Hepatocyte (in vitro differentiated cells): Measurements from ENCODE around the gene SEC14L6. TPM values are rescaled to one million over a fixed set of nuclear protein-coding genes. Genes with fewer than 3 reads are reported as not detected.

ENCODE experiments used
- DNase-seq: peaks from one replicate; pipeline ENCODE4 v3.0.0-alpha.2; 2016; ENCODE audit warnings: low spot score
- H2AFZ ChIP-seq: fragments of 200-600 bp; sonication (generic); 2 replicates; pipeline ENCODE4 v1.6.0; 2016; ENCODE audit warnings: antibody characterized with exemption, mild to moderate bottlenecking
- H3K27ac ChIP-seq: fragments of 200-600 bp; sonication (generic); 2 replicates; pipeline ENCODE4 v1.5.1; 2016; ENCODE audit warnings: mild to moderate bottlenecking
- H3K27me3 ChIP-seq: fragments of 200-600 bp; sonication (generic); 2 replicates; pipeline ENCODE4 v1.6.1; 2016
- H3K36me3 ChIP-seq: fragments of 200-600 bp; sonication (generic); replicated peaks from 2 replicates; pipeline ENCODE4 v1.5.1; 2016; ENCODE audit warnings: low read depth; ENCODE audit not compliant: insufficient read depth
- H3K4me1 ChIP-seq: fragments of 200-600 bp; sonication (generic); 2 replicates; pipeline ENCODE4 v1.5.1; 2016; ENCODE audit warnings: mild to moderate bottlenecking, moderate library complexity; ENCODE audit not compliant: insufficient read depth
- H3K4me2 ChIP-seq: fragments of 200-600 bp; sonication (generic); 2 replicates; pipeline ENCODE4 v1.6.0; 2016
- H3K4me3 ChIP-seq: fragments of 200-600 bp; sonication (generic); 2 replicates; pipeline ENCODE4 v1.5.1; 2016; ENCODE audit warnings: mild to moderate bottlenecking
- H3K79me2 ChIP-seq: fragments of 200-600 bp; sonication (generic); 2 replicates; pipeline ENCODE4 v1.6.0; 2017; ENCODE audit warnings: mild to moderate bottlenecking
- H3K9me2 ChIP-seq: fragments of 200-600 bp; sonication (generic); replicated peaks from 2 replicates; pipeline ENCODE4 v1.6.0; 2017; ENCODE audit warnings: mild to moderate bottlenecking; ENCODE audit not compliant: insufficient read depth
- H3K9me3 ChIP-seq: fragments of 200-600 bp; sonication (generic); 2 replicates; pipeline ENCODE4 v1.5.1; 2016; ENCODE audit warnings: low read depth, mild to moderate bottlenecking
- H4K20me1 ChIP-seq: fragments of 200-600 bp; sonication (generic); 2 replicates; pipeline ENCODE4 v1.6.0; 2016; ENCODE audit warnings: mild to moderate bottlenecking; ENCODE audit not compliant: insufficient read depth, poor library complexity, severe bottlenecking
- CTCF ChIP-seq: fragments of 200-600 bp; sonication (generic); IDR thresholded peaks from 2 replicates; pipeline ENCODE4 v1.5.1; 2016; ENCODE audit warnings: antibody characterized with exemption, mild to moderate bottlenecking; ENCODE audit not compliant: poor library complexity
- EZH2 ChIP-seq: fragments of 200-600 bp; sonication (generic); IDR thresholded peaks from 2 replicates; pipeline ENCODE4 v1.6.1; 2016; ENCODE audit warnings: antibody characterized with exemption, mild to moderate bottlenecking, borderline replicate concordance
- EZH2phosphoT487 ChIP-seq: fragments of 200-600 bp; sonication (generic); IDR thresholded peaks from one replicate; pipeline ENCODE4 v1.6.1; 2018; ENCODE audit warnings: antibody characterized with exemption, mild to moderate bottlenecking, low read depth, moderate library complexity; ENCODE audit not compliant: unreplicated experiment, severe bottlenecking
- WGBS: methylation state at CpG from one replicate; pipeline ENCODE4 v1.1.6; 2016; ENCODE audit warnings: low lambda C conversion rate; ENCODE audit errors: missing lambda C conversion rate; 5-methylcytosine and 5-hydroxymethylcytosine counted together
- polyA plus RNA-seq: library from polyadenylated mRNA; unstranded; fragments of >200 nt; fragmentation: Nextera tagmentation; extraction: Ambion mirVana; gene quantifications from 2 replicates; pipeline ENCODE4 v1.2.1, GENCODE V29; 2016
- total RNA-seq: library from RNA; depleted of rRNA; stranded (reverse); fragments of >200 nt; gene quantifications from 2 replicates; pipeline ENCODE4 v1.2.3, GENCODE V29; 2014

The SEC14L6 gene
- total and polyA plus RNA-seq, 2 experiments from 2014 or later, result 0.07 TPM; not detected in 1

DNA sequence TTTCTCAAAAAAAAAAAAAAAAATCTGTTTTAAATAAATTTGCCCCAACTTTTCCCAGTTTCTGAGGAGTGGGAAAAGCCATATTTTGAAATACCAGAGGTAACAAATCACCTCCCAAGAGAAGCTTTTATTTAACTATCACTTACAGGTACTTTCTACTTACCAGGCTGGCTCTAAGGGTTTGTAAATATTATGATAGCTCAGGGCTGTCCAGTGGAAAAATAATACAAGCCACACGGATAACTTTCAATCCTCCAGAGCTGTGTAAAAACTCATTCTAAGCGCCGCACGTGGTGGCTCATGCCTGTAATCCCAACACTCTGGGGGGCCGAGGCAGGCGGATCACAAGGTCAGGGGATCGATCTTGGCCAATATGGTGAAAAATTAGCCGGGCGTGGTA lies 35.4 kb downstream of the SEC14L6 start:
- Histone ChIP-seq H3K36me3 (no peaks in the 10 kb centered on the region), H2AFZ (no peak overlapping the region), H3K4me2 (no peak overlapping the region), H3K9me3 (no peaks in the 10 kb centered on the region), H4K20me1 (no peaks in the 10 kb centered on the region), H3K4me1 (no peaks in the 10 kb centered on the region), H3K27ac (no peak overlapping the region), H3K9me2 (no peaks in the 10 kb centered on the region), H3K79me2 (no peaks in the 10 kb centered on the region), H3K27me3 (no peaks in the 10 kb centered on the region), H3K4me3 (no peak overlapping the region)
- no peak for DNase-seq
- 85% methylated on average over 9 of the region's 9 CpGs for WGBS
- TF ChIP-seq CTCF, result no peak
- no peak for TF ChIP-seq EZH2phosphoT487
- TF ChIP-seq EZH2, result no peak

DNA sequence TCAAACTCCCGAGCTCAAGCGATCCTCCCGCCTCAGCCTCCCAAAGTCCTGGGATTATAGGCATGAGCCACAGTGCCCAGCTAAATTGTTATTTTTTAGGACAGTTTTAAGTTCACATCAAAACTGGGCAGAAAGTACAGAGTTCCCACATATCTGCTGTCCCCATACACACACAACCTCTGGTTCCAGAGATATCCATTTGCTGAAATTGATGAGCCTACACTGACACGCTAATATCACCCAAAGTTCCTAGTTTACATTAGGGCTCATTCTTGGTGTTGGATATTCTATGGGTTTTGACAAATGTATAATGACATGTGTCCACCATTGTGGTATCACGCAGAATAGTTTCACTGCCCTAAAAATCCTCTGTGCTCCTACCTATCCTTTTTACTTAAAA lies 38.3 kb downstream of the SEC14L6 start:
- WGBS, result 96% methylated on average over 5 of the region's 5 CpGs
- Histone ChIP-seq H3K27me3 (no peaks in the 10 kb centered on the region), H4K20me1 (no peaks in the 10 kb centered on the region), H3K9me2 (no peaks in the 10 kb centered on the region), H3K4me1 (no peaks in the 10 kb centered on the region), H3K36me3 (no peaks in the 10 kb centered on the region), H3K4me3 (no peak overlapping the region), H3K9me3 (no peaks in the 10 kb centered on the region), H2AFZ (no peak overlapping the region), H3K27ac (no peak overlapping the region), H3K79me2 (no peaks in the 10 kb centered on the region), H3K4me2 (no peak overlapping the region)
- DNase-seq, result no peak
- TF ChIP-seq CTCF (no peak), EZH2phosphoT487 (no peak), EZH2 (no peak)

DNA sequence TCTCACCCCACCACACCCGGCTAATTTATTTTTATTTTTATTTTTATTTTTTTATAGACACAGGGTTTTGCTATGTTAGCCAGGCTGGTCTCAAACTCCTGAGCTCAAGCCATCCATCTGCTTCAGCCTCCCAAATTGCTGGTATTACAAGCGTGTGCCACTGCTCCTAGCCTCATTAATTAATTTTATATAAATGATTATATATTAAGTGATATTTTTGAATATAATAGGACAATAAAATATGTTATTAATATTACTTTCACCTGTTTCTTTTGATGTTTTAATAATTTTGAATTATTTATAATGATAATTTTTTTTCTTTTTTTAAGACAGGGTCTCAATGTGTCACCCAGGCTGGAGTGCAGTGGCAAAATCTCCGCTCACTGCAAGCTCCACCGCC lies 38.9 kb downstream of the SEC14L6 start:
- Histone ChIP-seq H3K4me1 (no peaks in the 10 kb centered on the region), H3K27ac (no peak overlapping the region), H3K9me3 (no peaks in the 10 kb centered on the region), H3K36me3 (no peaks in the 10 kb centered on the region), H3K79me2 (no peaks in the 10 kb centered on the region), H2AFZ (no peak overlapping the region), H3K27me3 (no peaks in the 10 kb centered on the region), H3K4me3 (no peak overlapping the region), H3K4me2 (no peak overlapping the region), H4K20me1 (no peaks in the 10 kb centered on the region), H3K9me2 (no peaks in the 10 kb centered on the region)
- DNase-seq, result no peak
- TF ChIP-seq EZH2, result no peak
- no peak for TF ChIP-seq CTCF
- no peak for TF ChIP-seq EZH2phosphoT487
- 89% methylated on average over 4 of the region's 4 CpGs for WGBS

- Histone ChIP-seq H3K4me1 (no peaks in the 10 kb centered on the region), H3K27me3 (no peaks in the 10 kb centered on the region), H3K4me2 (no peak overlapping the region), H3K27ac (no peak overlapping the region), H3K9me2 (no peaks in the 10 kb centered on the region), H4K20me1 (no peaks in the 10 kb centered on the region), H3K36me3 (no peaks in the 10 kb centered on the region), H3K4me3 (no peak overlapping the region), H3K9me3 (no peaks in the 10 kb centered on the region), H3K79me2 (no peaks in the 10 kb centered on the region), H2AFZ (no peak overlapping the region)
- TF ChIP-seq CTCF, result no peak
- TF ChIP-seq EZH2phosphoT487, result no peak
- TF ChIP-seq EZH2, result no peak
- no peak for DNase-seq
- WGBS, result 91% methylated on average over 8 of the region's 8 CpGs
Observed at GRCh38 chr22:30506507-30506968, 40.0 kb downstream of the SEC14L6 start.
